SKM-1 (cell line): ENCODE results near the gene TAS2R13.

Experiments
- DNase-seq: peaks from one replicate; lab custom pipeline; 2025; ENCODE audit not compliant: unreplicated experiment; lab: John Stamatoyannopoulos, UW

The TAS2R13 gene

GRCh38 chr12:10909462-10909861 lies at the start of gene TAS2R13:
Gene TAS2R13 (minus strand): TSS chr12:10909562. CDS start chr12:10909298, 264 bp downstream.
- no peak for DNase-seq

GRCh38 chr12:10957741-10958140 lies 48.4 kb upstream of the TAS2R13 start:
- DNase-seq, result no peak

GRCh38 chr12:10956085-10956484 lies 46.7 kb upstream of the TAS2R13 start:
- DNase-seq, result no peak

- no peak for DNase-seq
These were observed 43.3 kb upstream of the TAS2R13 start for GRCh38 chr12:10952645-10953044.

GRCh38 chr12:10943167-10943566 lies 33.8 kb upstream of the TAS2R13 start:
- no peak for DNase-seq

- no peak for DNase-seq
These were observed 32.7 kb upstream of the TAS2R13 start for GRCh38 chr12:10941916-10942607.

GRCh38 chr12:10941369-10941768 lies 32.0 kb upstream of the TAS2R13 start:
- DNase-seq, result no peak

GRCh38 chr12:10940389-10940788 lies 31.0 kb upstream of the TAS2R13 start:
- no peak for DNase-seq

GRCh38 chr12:10939163-10939562 lies 29.8 kb upstream of the TAS2R13 start, which contains the start of gene TAS2R14:
Gene TAS2R14 (minus strand): TSS chr12:10939263. CDS start chr12:10939207, 56 bp downstream.
- DNase-seq, result no peak

GRCh38 chr12:10936506-10936905 lies 27.1 kb upstream of the TAS2R13 start:
- no peak for DNase-seq

GRCh38 chr12:10928746-10929286 lies 19.5 kb upstream of the TAS2R13 start, which contains the start of gene PRH2:
Gene PRH2 (plus strand): TSS chr12:10929236. CDS start chr12:10929274, 38 bp downstream.
- DNase-seq, result no peak

GRCh38 chr12:10926269-10926668 lies 16.9 kb upstream of the TAS2R13 start:
- no peak for DNase-seq

GRCh38 chr12:10919809-10920208 lies 10.4 kb upstream of the TAS2R13 start:
- no peak for DNase-seq

GRCh38 chr12:10910380-10910779 lies 1.0 kb upstream of the TAS2R13 start:
- DNase-seq, result no peak

GRCh38 chr12:10904686-10905085 lies 4.7 kb downstream of the TAS2R13 start:
- DNase-seq, result no peak

- no peak for DNase-seq
These were observed 7.9 kb downstream of the TAS2R13 start for GRCh38 chr12:10901427-10901826.

GRCh38 chr12:10900972-10901371 lies 8.4 kb downstream of the TAS2R13 start:
- no peak for DNase-seq

GRCh38 chr12:10900530-10900929 lies 8.8 kb downstream of the TAS2R13 start:
- no peak for DNase-seq

GRCh38 chr12:10896854-10897253 lies 12.5 kb downstream of the TAS2R13 start:
- no peak for DNase-seq

GRCh38 chr12:10891937-10892336 lies 17.4 kb downstream of the TAS2R13 start:
- no peak for DNase-seq

GRCh38 chr12:10889226-10889625 lies 20.1 kb downstream of the TAS2R13 start:
- DNase-seq, result no peak

- no peak for DNase-seq
These were observed 25.2 kb downstream of the TAS2R13 start, which contains the start of gene PRH1 for GRCh38 chr12:10884086-10884725. Gene PRH1 (minus strand): TSS chr12:10884255. CDS start chr12:10884217, 38 bp downstream.
